Measurements from ENCODE around the gene DPEP2NB.
"Not testable (repeated sequence)": the region's sequence is repeated elsewhere in the genome, so short reads cannot be mapped to it uniquely, and the experiment has no call there.

The DPEP2NB gene

DNA sequence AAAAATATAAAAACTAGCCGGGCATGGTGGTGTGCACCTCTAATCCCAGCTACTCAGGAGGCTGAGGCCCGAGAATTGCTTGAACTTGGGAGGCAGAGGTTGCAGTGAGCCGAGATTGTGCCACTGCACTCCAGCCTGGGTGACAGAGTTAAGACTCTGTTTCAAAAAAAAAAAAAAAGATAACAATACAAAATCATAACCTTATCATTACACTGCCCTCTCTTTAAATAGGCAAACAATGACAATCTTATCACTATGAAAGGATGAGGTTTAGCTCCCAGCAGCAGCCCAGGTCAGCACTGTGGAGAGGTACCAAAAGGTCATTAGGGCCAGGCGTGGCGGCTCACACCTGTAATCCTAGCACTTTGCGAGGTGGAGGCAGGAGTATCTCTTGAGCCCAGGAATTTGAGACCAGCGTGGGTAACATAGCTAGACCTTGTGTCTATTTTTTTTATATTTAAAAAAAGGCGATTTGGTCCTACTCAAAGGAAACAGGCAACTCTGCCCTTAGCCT lies 3.5 kb upstream of the DPEP2NB start (continued):
- no peak for TF ChIP-seq ZNF660 (tag by site-specific recombination; IDR thresholded peaks at IDR 0.05)

DNA sequence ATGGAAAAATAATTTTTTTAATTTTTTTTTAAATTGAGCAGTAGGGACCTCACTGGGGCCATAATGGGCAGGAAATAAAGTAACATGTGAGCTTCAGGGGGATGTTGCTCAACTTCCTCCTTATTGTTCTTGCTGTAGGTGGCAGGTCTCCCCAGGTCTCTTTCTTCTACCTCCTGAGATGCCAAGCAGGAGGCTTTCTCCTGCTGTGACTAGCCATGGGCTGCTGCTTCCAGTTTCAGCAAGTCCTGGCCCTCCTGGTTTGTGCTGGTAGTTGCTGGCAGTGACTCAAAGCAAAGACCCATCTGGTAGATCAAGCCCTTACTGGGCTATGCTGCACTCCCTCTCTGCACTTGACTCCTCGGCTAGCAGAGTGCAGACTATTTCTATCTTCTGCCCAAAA lies 2.3 kb downstream of the DPEP2NB start:
- H3K4me1 ChIP-seq (ENCODE audit: control insufficient read depth, insufficient read depth, low read length): no peaks in the 10 kb centered on the region
- TF ChIP-seq, protein P1, sequence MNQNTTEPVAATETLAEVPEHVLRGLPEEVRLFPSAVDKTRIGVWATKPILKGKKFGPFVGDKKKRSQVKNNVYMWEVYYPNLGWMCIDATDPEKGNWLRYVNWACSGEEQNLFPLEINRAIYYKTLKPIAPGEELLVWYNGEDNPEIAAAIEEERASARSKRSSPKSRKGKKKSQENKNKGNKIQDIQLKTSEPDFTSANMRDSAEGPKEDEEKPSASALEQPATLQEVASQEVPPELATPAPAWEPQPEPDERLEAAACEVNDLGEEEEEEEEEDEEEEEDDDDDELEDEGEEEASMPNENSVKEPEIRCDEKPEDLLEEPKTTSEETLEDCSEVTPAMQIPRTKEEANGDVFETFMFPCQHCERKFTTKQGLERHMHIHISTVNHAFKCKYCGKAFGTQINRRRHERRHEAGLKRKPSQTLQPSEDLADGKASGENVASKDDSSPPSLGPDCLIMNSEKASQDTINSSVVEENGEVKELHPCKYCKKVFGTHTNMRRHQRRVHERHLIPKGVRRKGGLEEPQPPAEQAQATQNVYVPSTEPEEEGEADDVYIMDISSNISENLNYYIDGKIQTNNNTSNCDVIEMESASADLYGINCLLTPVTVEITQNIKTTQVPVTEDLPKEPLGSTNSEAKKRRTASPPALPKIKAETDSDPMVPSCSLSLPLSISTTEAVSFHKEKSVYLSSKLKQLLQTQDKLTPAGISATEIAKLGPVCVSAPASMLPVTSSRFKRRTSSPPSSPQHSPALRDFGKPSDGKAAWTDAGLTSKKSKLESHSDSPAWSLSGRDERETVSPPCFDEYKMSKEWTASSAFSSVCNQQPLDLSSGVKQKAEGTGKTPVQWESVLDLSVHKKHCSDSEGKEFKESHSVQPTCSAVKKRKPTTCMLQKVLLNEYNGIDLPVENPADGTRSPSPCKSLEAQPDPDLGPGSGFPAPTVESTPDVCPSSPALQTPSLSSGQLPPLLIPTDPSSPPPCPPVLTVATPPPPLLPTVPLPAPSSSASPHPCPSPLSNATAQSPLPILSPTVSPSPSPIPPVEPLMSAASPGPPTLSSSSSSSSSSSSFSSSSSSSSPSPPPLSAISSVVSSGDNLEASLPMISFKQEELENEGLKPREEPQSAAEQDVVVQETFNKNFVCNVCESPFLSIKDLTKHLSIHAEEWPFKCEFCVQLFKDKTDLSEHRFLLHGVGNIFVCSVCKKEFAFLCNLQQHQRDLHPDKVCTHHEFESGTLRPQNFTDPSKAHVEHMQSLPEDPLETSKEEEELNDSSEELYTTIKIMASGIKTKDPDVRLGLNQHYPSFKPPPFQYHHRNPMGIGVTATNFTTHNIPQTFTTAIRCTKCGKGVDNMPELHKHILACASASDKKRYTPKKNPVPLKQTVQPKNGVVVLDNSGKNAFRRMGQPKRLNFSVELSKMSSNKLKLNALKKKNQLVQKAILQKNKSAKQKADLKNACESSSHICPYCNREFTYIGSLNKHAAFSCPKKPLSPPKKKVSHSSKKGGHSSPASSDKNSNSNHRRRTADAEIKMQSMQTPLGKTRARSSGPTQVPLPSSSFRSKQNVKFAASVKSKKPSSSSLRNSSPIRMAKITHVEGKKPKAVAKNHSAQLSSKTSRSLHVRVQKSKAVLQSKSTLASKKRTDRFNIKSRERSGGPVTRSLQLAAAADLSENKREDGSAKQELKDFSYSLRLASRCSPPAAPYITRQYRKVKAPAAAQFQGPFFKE (tag by site-specific recombination; IDR thresholded peaks at IDR 0.05; ENCODE audit: borderline replicate concordance): no peak
- TF ChIP-seq GLIS1 (tag by site-specific recombination; IDR thresholded peaks at IDR 0.05): peak; percentile 75
- TF ChIP-seq ZNF707 (tag by site-specific recombination; IDR thresholded peaks at IDR 0.05): no peak
- TF ChIP-seq ZIC2 (tag by site-specific recombination; IDR thresholded peaks at IDR 0.05): peak; percentile 64
- no peak overlapping the region for H3K27ac ChIP-seq (ENCODE audit: extremely low read depth, low read depth, low read length)
- H3K36me3 ChIP-seq (ENCODE audit: control insufficient read depth in 2 of 2, insufficient read depth in 1 of 2, low read length in 2 of 2): no peaks in the 10 kb centered on the region
- no peaks in the 10 kb centered on the region for H3K9me3 ChIP-seq (ENCODE audit: control insufficient read depth, insufficient read depth, low read depth, low read length)
- ChIA-PET CTCF (interaction anchor here (0.6 to 0.9 kb wide), 3 partner anchors 55 to 80 kb away, joined by 3 to 4 read pairs (median 3); no protein-coding TSS in a partner anchor), POLR2A (no interaction called here)
- H3K4me3 ChIP-seq (ENCODE audit: low read depth, low read length): no peak overlapping the region

- H3K4me1 ChIP-seq (ENCODE audit: control insufficient read depth, insufficient read depth, low read length); H3K4me3 ChIP-seq (ENCODE audit: low read depth, low read length); H3K27ac ChIP-seq (ENCODE audit: extremely low read depth, low read depth, low read length); H3K9me3 ChIP-seq (ENCODE audit: control insufficient read depth, insufficient read depth, low read depth, low read length); CTCF ChIA-PET; H3K36me3 ChIP-seq (ENCODE audit: control insufficient read depth in 2 of 2, insufficient read depth in 1 of 2, low read length in 2 of 2); POLR2A ChIA-PET: not testable (repeated sequence)
- peak; percentile 94 for TF ChIP-seq ZNF366 (tag by site-specific recombination; conservative IDR thresholded peaks at IDR 0.05)
These were observed 5.8 kb downstream of the DPEP2NB start for GRCh38 chr16:68009872-68010271.

DNA sequence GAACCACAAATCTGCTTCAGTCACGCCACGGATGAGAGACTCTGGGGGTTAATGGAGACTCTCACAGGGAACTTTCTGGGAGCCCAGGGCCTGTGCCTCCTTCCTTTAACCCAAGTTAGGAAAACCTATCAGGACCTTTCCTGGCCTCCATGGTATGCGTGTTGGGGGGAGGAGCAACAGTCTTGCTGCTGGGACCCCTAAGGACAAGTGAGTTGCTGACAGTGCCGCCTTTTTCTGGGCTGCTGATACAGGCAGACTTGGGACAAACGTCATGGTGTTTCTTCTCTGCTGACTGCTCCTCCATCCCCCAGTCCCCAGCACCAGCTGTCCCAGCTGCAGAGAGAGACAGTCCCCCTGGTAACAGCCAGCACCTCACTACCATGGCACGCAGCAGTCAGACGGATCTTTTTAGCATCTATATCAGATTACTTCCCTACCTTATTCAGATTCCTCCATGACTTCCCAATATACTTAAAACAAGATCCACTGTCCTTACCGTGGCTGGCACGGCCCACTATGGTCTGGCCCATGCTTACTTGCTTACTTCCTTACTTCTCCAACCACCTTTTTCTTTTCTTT lies 6.5 kb downstream of the DPEP2NB start:
- POLR2A ChIA-PET: no interaction called here

DNA sequence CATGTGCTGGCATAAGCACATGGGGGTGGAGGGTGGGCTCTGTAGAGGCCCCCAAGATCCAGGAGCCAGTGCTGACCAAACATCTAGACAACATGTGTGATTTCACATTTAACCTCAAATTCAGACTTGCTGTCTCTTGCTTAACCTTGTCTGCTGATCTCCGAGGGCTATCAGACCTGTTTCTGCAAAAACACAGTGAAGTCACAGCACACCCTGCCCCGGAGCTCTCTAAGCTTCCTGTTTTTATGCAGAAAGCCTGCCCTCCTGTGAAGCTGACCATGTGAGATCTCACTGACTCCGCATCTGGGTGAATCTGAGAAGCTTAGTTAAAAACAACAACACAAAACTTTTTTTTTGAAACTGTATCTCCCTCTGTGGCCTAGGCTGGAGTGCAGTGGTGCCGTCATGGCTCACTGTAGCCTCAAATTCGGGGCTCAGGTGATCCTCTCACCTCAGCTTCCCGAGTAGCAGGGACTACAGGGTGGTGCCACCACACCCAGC lies 9.9 kb downstream of the DPEP2NB start:
- H3K9me3 ChIP-seq (ENCODE audit: control insufficient read depth, insufficient read depth, low read depth, low read length): no peaks in the 10 kb centered on the region
- H3K4me3 ChIP-seq (ENCODE audit: low read depth, low read length): no peak overlapping the region
- POLR2A ChIA-PET: interaction anchor here (0.8 kb wide), 1 partner anchor 79 kb away, joined by 3 read pairs; no protein-coding TSS in a partner anchor
- H3K4me1 ChIP-seq (ENCODE audit: control insufficient read depth, insufficient read depth, low read length): no peaks in the 10 kb centered on the region
- CTCF ChIA-PET: interaction anchor here (0.6 to 1.0 kb wide), 3 partner anchors 35 to 1866 kb away, joined by 3 to 4 read pairs (median 4); no protein-coding TSS in a partner anchor
- H3K36me3 ChIP-seq (ENCODE audit: control insufficient read depth in 2 of 2, insufficient read depth in 1 of 2, low read length in 2 of 2): no peaks in the 10 kb centered on the region
- no peak overlapping the region for H3K27ac ChIP-seq (ENCODE audit: extremely low read depth, low read depth, low read length)
- TF ChIP-seq ZBTB48 (tag by site-specific recombination; IDR thresholded peaks at IDR 0.05) (no peak), ZNF112 (tag by site-specific recombination; IDR thresholded peaks at IDR 0.05) (no peak), ZNF785 (tag by site-specific recombination; IDR thresholded peaks at IDR 0.05) (no peak), ZXDB (tag by site-specific recombination; IDR thresholded peaks at IDR 0.05) (no peak), ZNF423 (tag by site-specific recombination; IDR thresholded peaks at IDR 0.05) (no peak), ZNF623 (tag by site-specific recombination; IDR thresholded peaks at IDR 0.05) (no peak), ZNF114 (tag by site-specific recombination; IDR thresholded peaks at IDR 0.05) (no peak), ZNF626 (tag by site-specific recombination; IDR thresholded peaks at IDR 0.05) (no peak)
- TF ChIP-seq, protein P2, sequence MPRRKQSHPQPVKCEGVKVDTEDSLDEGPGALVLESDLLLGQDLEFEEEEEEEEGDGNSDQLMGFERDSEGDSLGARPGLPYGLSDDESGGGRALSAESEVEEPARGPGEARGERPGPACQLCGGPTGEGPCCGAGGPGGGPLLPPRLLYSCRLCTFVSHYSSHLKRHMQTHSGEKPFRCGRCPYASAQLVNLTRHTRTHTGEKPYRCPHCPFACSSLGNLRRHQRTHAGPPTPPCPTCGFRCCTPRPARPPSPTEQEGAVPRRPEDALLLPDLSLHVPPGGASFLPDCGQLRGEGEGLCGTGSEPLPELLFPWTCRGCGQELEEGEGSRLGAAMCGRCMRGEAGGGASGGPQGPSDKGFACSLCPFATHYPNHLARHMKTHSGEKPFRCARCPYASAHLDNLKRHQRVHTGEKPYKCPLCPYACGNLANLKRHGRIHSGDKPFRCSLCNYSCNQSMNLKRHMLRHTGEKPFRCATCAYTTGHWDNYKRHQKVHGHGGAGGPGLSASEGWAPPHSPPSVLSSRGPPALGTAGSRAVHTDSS (tag by site-specific recombination; IDR thresholded peaks at IDR 0.05): no peak
- TF ChIP-seq, protein P3, sequence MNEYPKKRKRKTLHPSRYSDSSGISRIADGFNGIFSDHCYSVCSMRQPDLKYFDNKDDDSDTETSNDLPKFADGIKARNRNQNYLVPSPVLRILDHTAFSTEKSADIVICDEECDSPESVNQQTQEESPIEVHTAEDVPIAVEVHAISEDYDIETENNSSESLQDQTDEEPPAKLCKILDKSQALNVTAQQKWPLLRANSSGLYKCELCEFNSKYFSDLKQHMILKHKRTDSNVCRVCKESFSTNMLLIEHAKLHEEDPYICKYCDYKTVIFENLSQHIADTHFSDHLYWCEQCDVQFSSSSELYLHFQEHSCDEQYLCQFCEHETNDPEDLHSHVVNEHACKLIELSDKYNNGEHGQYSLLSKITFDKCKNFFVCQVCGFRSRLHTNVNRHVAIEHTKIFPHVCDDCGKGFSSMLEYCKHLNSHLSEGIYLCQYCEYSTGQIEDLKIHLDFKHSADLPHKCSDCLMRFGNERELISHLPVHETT (tag by site-specific recombination; IDR thresholded peaks at IDR 0.05): no peak

More for the DNA sequence above, 6.5 kb downstream of the DPEP2NB start:
- H3K4me3 ChIP-seq (ENCODE audit: low read depth, low read length): no peak overlapping the region
- H3K27ac ChIP-seq (ENCODE audit: extremely low read depth, low read depth, low read length): no peak overlapping the region
- no peaks in the 10 kb centered on the region for H3K4me1 ChIP-seq (ENCODE audit: control insufficient read depth, insufficient read depth, low read length)
- TF ChIP-seq ZBTB20 (tag by site-specific recombination; IDR thresholded peaks at IDR 0.05): peak; percentile 59
- no peak for TF ChIP-seq OSR2 (tag by site-specific recombination; IDR thresholded peaks at IDR 0.05)
- no peak for TF ChIP-seq ZNF274 (IDR thresholded peaks at IDR 0.05; ENCODE audit: low read length)
- TF ChIP-seq ZNF274 (tag by site-specific recombination; IDR thresholded peaks at IDR 0.05; ENCODE audit: borderline replicate concordance): no peak
- CTCF ChIA-PET: interaction anchor here (0.6 kb wide), 1 partner anchor 10 kb away, joined by 3 read pairs; no protein-coding TSS in a partner anchor
- H3K36me3 ChIP-seq (ENCODE audit: control insufficient read depth in 2 of 2, insufficient read depth in 1 of 2, low read length in 2 of 2): no peaks in the 10 kb centered on the region
- H3K9me3 ChIP-seq (ENCODE audit: control insufficient read depth, insufficient read depth, low read depth, low read length): no peaks in the 10 kb centered on the region

All from HEK293 (cell line).